ENCODE data around the gene ZNF79. TPM values are rescaled to one million over a fixed set of nuclear protein-coding genes. Genes with fewer than 3 reads are reported as not detected.

Gene ZNF79
- total and polyA plus RNA-seq, 2 experiments from 2014 or later: 4.6 to 8.2 TPM

DNA sequence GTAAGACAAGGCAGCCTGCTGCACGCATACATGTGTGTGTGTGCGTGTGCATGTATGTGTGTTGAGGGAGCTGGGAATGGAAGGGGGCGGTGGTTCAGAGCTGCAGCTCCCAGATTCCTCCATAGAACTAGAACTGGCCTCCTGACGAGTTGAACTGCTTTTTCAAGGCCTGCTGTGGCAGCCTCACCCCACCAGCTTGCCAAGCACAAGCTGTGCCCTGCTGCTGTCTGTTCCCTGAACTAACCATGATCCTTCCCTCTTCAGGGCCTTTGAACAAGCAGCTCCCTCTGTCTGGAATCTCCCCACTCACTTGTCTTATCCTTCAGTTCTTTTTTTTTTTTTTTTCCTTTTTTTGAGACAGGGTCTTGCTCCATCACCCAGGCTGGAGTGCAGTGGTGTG is 49.8 kb downstream of the ZNF79 start:
- TF ChIP-seq, protein P1, sequence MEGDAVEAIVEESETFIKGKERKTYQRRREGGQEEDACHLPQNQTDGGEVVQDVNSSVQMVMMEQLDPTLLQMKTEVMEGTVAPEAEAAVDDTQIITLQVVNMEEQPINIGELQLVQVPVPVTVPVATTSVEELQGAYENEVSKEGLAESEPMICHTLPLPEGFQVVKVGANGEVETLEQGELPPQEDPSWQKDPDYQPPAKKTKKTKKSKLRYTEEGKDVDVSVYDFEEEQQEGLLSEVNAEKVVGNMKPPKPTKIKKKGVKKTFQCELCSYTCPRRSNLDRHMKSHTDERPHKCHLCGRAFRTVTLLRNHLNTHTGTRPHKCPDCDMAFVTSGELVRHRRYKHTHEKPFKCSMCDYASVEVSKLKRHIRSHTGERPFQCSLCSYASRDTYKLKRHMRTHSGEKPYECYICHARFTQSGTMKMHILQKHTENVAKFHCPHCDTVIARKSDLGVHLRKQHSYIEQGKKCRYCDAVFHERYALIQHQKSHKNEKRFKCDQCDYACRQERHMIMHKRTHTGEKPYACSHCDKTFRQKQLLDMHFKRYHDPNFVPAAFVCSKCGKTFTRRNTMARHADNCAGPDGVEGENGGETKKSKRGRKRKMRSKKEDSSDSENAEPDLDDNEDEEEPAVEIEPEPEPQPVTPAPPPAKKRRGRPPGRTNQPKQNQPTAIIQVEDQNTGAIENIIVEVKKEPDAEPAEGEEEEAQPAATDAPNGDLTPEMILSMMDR (IDR thresholded peaks at IDR 0.05; ENCODE audit: low read depth, low read length): no peak
- Histone ChIP-seq H3K27ac (no peak overlapping the region), H3K4me3 (no peak overlapping the region), H3K4me1 (ENCODE audit: low read depth) (no peaks in the 10 kb centered on the region), H3K27me3 (no peaks in the 10 kb centered on the region), H3K9me3 (ENCODE audit: low read depth) (no peaks in the 10 kb centered on the region), H3K36me3 (peaks cover 8% of the 10 kb centered on the region)
- DNase-seq (ENCODE audit: low read depth in 1 of 2, low spot score in 1 of 2): no peak

DNA sequence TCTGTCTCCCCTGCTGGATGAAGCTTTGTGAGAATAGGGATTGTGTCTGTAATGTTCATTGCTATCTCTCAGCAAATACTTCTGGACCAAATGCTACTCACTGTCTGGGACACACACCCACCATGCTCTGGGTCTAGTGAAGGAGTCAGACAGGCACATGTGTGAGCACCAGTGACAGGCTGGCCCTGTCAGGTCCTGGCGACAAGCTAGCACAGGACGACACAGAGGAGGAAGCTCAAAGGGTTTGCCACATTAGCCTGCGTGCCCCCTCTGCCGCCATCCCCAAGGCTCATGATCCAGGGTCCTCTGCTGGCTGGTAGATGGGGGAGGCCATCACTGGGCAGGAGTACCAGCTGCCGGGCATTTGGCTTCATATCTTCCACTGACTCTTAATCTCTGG is 50.4 kb downstream of the ZNF79 start:
- no peak overlapping the region for H3K27ac ChIP-seq
- no peaks in the 10 kb centered on the region for H3K9me3 ChIP-seq (ENCODE audit: low read depth)
- H3K4me3 ChIP-seq: no peak overlapping the region
- TF ChIP-seq, protein P1 (IDR thresholded peaks at IDR 0.05; ENCODE audit: low read depth, low read length): no peak
- no peaks in the 10 kb centered on the region for H3K4me1 ChIP-seq (ENCODE audit: low read depth)
- DNase-seq (ENCODE audit: low read depth in 1 of 2, low spot score in 1 of 2): no peak
- peaks cover 12% of the 10 kb centered on the region for H3K36me3 ChIP-seq
- H3K27me3 ChIP-seq: no peaks in the 10 kb centered on the region

DNA sequence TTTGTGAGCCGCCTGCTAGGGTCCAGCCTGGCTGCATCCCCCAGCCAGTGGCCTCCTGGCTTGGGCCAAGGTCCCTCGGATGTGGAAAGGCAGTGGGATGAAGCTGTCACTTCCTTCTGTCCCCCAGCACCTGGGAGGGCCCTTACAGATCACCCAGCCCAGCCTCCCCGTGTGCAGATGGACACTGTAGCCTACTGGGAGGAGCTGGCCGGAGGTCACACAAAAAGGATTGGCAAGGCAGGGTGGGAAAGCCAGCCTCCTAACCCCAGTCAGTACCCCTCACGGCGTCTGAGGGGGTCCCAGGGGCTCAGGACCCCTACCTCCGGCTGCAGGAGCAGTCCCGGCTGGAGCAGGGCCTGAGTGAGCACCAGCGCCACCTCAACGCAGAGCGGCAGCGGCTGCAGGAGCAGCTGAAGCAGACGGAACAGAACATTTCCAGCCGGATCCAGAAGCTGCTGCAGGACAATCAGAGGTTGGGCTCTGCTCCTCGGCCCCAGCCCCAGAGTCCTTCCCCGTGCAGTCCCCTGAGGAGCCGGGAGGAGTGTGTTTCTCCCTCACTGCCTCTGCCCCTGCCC is 55.4 kb downstream of the ZNF79 start:
- H3K27ac ChIP-seq: no peak overlapping the region
- no peak overlapping the region for H3K4me3 ChIP-seq
- H3K27me3 ChIP-seq: no peaks in the 10 kb centered on the region
- H3K4me1 ChIP-seq (ENCODE audit: low read depth): no peaks in the 10 kb centered on the region
- no peaks in the 10 kb centered on the region for H3K9me3 ChIP-seq (ENCODE audit: low read depth)
- peaks cover 15% of the 10 kb centered on the region for H3K36me3 ChIP-seq
- DNase-seq (ENCODE audit: low read depth in 1 of 2, low spot score in 1 of 2): no peak
- TF ChIP-seq, protein P1 (IDR thresholded peaks at IDR 0.05; ENCODE audit: low read depth, low read length): no peak

DNA sequence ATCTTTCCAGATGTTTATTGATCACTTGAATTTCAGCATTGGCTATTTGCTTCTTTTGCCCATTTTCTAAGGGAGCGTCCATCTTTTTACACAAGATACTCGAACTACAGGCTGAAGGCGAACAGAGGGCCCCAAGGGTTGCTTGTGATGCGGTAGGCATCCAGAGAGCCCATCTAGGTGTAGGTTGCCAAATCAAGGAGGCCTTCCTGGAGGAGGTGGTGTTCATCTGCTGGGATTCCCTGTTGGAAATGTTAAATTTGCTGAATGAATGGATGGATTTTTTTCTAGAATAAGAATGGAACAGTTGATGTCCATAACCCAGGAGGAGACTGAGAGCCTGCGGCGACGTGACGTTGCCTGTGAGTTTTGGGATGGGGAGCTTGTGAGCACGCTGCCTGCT is 58.5 kb downstream of the ZNF79 start:
- Histone ChIP-seq H3K4me1 (ENCODE audit: low read depth) (no peaks in the 10 kb centered on the region), H3K27me3 (no peaks in the 10 kb centered on the region), H3K9me3 (ENCODE audit: low read depth) (no peaks in the 10 kb centered on the region), H3K27ac (no peak overlapping the region), H3K36me3 (peaks cover 15% of the 10 kb centered on the region), H3K4me3 (no peak overlapping the region)
- DNase-seq (ENCODE audit: low read depth in 1 of 2, low spot score in 1 of 2): no peak
- TF ChIP-seq, protein P1 (IDR thresholded peaks at IDR 0.05; ENCODE audit: low read depth, low read length): no peak

DNA sequence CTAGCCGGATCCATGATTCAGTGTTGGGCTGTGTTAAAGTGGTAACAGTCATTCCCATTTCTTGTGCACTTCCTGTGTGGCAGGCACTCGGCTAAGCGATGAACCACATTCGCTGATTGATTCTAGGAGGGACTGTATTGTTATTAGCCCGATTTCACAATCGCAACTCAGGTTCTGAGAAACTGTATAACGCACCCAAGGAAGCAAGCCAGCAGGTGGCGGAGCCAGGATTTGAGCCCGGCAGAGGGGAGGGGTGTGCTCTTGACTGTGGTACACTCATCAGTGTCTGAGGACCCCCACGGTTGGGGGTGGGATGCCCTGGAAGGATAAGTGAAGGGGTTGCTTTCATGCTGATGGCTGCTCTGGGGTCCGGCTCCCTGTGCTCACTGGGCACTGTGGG is 61.8 kb downstream of the ZNF79 start:
- no peak overlapping the region for H3K4me3 ChIP-seq
- no peak for DNase-seq (ENCODE audit: low read depth in 1 of 2, low spot score in 1 of 2)
- no peaks in the 10 kb centered on the region for H3K9me3 ChIP-seq (ENCODE audit: low read depth)
- TF ChIP-seq, protein P1 (IDR thresholded peaks at IDR 0.05; ENCODE audit: low read depth, low read length): no peak
- H3K27me3 ChIP-seq: no peaks in the 10 kb centered on the region
- peaks cover 9% of the 10 kb centered on the region for H3K36me3 ChIP-seq
- H3K4me1 ChIP-seq (ENCODE audit: low read depth): no peaks in the 10 kb centered on the region
- no peak overlapping the region for H3K27ac ChIP-seq
